OCI-LY3 (cell line): Measurements from ENCODE around the gene CEP120.

Source experiments
- CTCF ChIP-seq: fragments of 200-600, 300-600 bp; sonication (generic); IDR thresholded peaks from 2 replicates; pipeline ENCODE4 v1.5.1; 2014; ENCODE audit warnings: antibody characterized with exemption, low read length, low read depth
- EZH2phosphoT487 ChIP-seq: fragments of 200-600 bp; shearing (Covaris generic); IDR thresholded peaks from 2 replicates; pipeline ENCODE4 v1.6.1; 2018; ENCODE audit warnings: antibody characterized with exemption, mixed run types, low read depth

GRCh38 chr5:123358304-123358703, 64.9 kb downstream of the CEP120 start:
- TF ChIP-seq CTCF, result no peak
- no peak for TF ChIP-seq EZH2phosphoT487
